ENCODE data around the gene GALNT16.

The GALNT16 gene

GRCh38 chr14:69398818-69399210 is 138.9 kb downstream of the GALNT16 start:
- in situ Hi-C loops (cut with MboI; ENCODE audit: low sequenced_read_pairs, unreplicated experiment), result no loop called here
- DNase-seq (ENCODE audit: low spot score), result no peak
- TF ChIP-seq CTCF (IDR thresholded peaks at IDR 0.05; ENCODE audit: borderline replicate concordance, control extremely low read depth, extremely low read depth, insufficient read depth, missing control alignments), result no peak

GRCh38 chr14:69399750-69400149 is 139.8 kb downstream of the GALNT16 start:
- no peak for TF ChIP-seq CTCF (IDR thresholded peaks at IDR 0.05; ENCODE audit: borderline replicate concordance, control extremely low read depth, extremely low read depth, insufficient read depth, missing control alignments)
- in situ Hi-C loops (cut with MboI; ENCODE audit: low sequenced_read_pairs, unreplicated experiment), result no loop called here
- DNase-seq (ENCODE audit: low spot score), result no peak

GRCh38 chr14:69400154-69400553 is 140.2 kb downstream of the GALNT16 start:
- DNase-seq (ENCODE audit: low spot score), result no peak
- no peak for TF ChIP-seq CTCF (IDR thresholded peaks at IDR 0.05; ENCODE audit: borderline replicate concordance, control extremely low read depth, extremely low read depth, insufficient read depth, missing control alignments)
- in situ Hi-C loops (cut with MboI; ENCODE audit: low sequenced_read_pairs, unreplicated experiment), result no loop called here

GRCh38 chr14:69401841-69402240 is 141.9 kb downstream of the GALNT16 start:
- in situ Hi-C loops (cut with MboI; ENCODE audit: low sequenced_read_pairs, unreplicated experiment), result no loop called here
- no peak for TF ChIP-seq CTCF (IDR thresholded peaks at IDR 0.05; ENCODE audit: borderline replicate concordance, control extremely low read depth, extremely low read depth, insufficient read depth, missing control alignments)

GRCh38 chr14:69404478-69404877 is 144.5 kb downstream of the GALNT16 start:
- DNase-seq (ENCODE audit: low spot score), result no peak
- in situ Hi-C loops (cut with MboI; ENCODE audit: low sequenced_read_pairs, unreplicated experiment), result no loop called here
- TF ChIP-seq CTCF (IDR thresholded peaks at IDR 0.05; ENCODE audit: borderline replicate concordance, control extremely low read depth, extremely low read depth, insufficient read depth, missing control alignments), result no peak

More at GRCh38 chr14:69401841-69402240, 141.9 kb downstream of the GALNT16 start:
- DNase-seq (ENCODE audit: low spot score), result no peak

- in situ Hi-C loops (cut with MboI; ENCODE audit: low sequenced_read_pairs, unreplicated experiment), result no loop called here
- DNase-seq (ENCODE audit: low spot score), result no peak
- TF ChIP-seq CTCF (IDR thresholded peaks at IDR 0.05; ENCODE audit: borderline replicate concordance, control extremely low read depth, extremely low read depth, insufficient read depth, missing control alignments), result no peak
Measured at GRCh38 chr14:69404883-69405282, 144.9 kb downstream of the GALNT16 start.

GRCh38 chr14:69405762-69406161 is 145.8 kb downstream of the GALNT16 start:
- no peak for DNase-seq (ENCODE audit: low spot score)
- TF ChIP-seq CTCF (IDR thresholded peaks at IDR 0.05; ENCODE audit: borderline replicate concordance, control extremely low read depth, extremely low read depth, insufficient read depth, missing control alignments), result no peak
- in situ Hi-C loops (cut with MboI; ENCODE audit: low sequenced_read_pairs, unreplicated experiment), result no loop called here
